NCI-H1694 (cell line): Measurements from ENCODE around the gene PSEN1.

Source experiments
- DNase-seq: peaks from one replicate; lab custom pipeline; 2025; lab: John Stamatoyannopoulos, UW

The PSEN1 gene

DNA sequence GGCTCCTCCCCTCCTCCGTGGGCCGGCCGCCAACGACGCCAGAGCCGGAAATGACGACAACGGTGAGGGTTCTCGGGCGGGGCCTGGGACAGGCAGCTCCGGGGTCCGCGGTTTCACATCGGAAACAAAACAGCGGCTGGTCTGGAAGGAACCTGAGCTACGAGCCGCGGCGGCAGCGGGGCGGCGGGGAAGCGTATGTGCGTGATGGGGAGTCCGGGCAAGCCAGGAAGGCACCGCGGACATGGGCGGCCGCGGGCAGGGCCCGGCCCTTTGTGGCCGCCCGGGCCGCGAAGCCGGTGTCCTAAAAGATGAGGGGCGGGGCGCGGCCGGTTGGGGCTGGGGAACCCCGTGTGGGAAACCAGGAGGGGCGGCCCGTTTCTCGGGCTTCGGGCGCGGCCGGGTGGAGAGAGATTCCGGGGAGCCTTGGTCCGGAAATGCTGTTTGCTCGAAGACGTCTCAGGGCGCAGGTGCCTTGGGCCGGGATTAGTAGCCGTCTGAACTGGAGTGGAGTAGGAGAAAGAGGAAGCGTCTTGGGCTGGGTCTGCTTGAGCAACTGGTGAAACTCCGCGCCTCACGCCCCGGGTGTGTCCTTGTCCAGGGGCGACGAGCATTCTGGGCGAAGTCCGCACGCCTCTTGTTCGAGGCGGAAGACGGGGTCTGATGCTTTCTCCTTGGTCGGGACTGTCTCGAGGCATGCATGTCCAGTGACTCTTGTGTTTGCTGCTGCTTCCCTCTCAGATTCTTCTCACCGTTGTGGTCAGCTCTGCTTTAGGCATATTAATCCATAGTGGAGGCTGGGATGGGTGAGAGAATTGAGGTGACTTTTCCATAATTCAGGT is at the start of gene PSEN1:
PSEN1 (plus strand) TSS at position 121 of the 839 bp plus-strand sequence. CDS start 11,513 bp downstream, outside the sequence.
- DNase-seq, result peak; percentile 90

DNA sequence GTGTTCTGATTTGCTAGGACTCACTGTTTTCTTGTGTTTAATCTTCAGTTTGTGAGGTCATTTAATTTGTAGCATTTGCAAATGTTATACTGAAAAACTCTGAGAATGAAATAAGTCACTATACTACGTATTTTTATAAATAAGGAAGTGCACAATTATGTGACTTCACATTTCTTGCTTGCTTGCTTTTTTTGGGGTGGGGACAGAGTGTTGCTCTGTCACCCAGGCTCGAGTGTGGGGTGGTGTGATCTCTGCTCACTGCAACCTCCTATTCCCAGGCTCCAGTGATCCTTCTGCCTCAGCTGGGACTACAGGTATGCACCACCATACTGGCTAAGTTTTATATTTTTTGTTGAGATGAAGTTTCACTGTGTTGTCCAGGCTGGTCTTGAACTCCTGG is 45.3 kb upstream of the PSEN1 start:
- DNase-seq, result no peak

DNA sequence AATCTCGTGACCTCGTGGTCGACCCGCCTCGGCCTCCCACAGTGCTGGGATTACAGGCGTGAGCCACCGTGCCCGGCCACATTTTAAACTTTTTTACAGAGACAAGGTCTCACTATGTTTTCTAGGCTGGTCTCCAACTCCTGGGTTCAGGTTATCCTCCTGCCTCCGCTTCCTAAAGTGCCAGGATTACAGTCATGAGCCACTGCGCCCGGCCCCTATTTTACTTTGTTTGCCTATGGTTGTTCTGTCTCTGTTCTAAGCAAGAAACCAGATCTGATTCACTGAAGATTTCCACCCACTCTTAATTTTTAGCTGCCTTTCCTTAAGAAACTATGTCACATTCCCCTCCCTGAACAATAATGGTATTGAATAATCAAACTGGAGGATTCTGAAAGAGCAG is 38.9 kb upstream of the PSEN1 start:
- no peak for DNase-seq

DNA sequence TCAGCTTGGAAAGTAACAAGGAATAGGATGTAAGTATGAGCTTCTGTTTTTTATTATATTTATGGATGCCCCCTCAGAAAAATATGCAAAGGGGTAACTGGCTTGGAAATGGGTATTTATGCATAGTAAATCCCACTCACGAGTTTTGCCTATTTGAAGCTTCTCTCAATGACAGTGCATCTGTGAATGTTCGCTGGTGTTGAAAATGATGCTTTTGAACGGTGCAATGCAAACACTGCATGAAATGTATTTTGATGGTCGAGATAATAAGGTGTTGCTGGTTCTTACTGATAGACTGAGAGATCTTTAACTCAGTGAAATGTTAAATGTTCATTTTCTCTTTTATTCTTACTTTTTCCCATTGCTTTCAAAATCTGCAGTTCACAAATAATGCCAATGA is 36.0 kb upstream of the PSEN1 start:
- no peak for DNase-seq

DNA sequence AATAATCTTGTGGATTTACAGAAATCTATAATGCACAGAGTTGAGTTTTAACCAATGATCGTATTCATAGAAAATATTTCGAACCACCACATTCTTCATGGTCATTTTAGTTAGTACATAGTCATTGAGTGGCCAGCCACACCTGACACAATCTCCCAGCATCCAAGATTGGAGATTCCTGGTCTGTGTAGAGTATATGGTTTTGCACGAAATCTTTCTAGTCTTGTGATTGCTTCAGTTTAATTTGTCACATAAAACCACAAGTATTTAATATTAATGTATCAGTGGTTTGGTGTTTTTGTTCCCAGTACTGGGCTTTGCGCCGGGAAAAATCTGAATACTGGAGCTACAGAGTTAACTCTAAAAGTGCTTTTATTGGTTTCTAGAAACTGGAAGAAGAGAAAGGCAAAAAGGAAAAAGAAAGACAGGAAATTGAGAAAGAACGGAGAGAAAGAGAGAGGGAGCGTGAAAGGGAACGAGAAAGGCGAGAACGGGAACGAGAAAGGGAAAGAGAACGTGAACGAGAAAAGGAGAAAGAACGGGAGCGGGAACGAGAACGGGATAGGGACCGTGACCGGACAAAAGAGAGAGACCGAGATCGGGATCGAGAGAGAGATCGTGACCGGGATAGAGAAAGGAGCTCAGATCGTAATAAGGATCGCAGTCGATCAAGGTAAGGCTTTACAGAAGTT is 33.4 kb upstream of the PSEN1 start:
- no peak for DNase-seq

DNA sequence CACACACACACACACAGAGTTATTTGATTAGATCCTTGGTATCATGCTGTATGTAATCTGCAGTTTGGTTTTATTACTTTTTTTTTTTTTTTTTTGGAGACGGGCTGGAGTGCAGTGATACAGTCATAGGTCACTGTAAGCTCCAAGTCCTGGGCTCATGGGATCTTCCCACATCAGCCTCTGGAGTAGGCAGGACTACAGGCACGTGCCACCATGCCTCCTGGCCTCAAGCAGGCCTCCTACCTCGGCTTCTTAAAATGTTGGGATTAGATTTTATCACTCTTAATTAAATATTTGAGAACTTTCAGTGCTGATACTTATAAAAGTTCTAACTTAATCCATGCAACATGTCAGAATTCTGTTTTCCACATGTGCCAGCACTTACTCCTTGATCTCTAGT is 31.3 kb upstream of the PSEN1 start:
- no peak for DNase-seq

DNA sequence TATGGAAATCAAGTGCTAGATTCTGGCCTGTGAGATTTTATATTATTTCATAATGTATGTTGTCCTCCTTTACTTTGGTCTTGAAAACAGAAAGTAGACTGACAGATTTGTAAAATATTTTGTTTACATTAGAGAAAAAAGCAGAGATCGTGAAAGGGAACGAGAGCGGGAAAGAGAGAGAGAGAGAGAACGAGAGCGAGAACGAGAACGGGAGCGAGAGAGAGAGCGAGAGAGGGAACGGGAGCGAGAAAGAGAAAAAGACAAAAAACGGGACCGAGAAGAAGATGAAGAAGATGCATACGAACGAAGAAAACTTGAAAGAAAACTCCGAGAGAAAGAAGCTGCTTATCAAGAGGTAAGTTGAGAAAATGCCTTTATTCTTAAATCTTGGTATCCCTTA is 30.6 kb upstream of the PSEN1 start:
- no peak for DNase-seq

DNA sequence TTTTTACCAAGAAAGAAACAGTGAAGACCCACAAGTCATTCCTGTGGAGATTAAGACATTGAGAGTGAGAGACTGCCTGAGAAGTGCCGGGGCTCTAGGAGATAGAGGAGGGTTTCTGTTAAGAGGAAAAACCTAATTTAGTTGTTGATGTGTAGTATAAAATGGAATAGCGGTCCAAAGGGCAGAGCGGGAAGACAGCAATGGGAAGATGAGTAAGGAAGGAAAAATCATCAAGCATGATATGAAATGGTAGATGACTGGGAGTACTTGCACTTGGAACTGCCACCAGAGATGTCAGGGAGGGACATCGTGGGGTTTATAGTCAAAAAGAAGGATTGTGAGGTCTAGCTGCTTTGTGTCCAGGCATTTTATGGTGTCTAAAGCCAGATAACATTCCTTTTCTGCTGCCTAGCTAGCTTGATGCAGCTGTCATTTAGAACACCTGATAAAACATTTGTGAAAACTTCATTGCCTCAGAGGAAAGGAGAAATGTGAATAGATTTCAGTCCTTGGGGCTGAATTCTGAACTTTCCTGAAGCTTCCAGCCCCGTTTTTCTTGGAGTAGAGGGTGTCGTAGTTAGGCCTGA is 20.1 kb upstream of the PSEN1 start:
- no peak for DNase-seq

DNA sequence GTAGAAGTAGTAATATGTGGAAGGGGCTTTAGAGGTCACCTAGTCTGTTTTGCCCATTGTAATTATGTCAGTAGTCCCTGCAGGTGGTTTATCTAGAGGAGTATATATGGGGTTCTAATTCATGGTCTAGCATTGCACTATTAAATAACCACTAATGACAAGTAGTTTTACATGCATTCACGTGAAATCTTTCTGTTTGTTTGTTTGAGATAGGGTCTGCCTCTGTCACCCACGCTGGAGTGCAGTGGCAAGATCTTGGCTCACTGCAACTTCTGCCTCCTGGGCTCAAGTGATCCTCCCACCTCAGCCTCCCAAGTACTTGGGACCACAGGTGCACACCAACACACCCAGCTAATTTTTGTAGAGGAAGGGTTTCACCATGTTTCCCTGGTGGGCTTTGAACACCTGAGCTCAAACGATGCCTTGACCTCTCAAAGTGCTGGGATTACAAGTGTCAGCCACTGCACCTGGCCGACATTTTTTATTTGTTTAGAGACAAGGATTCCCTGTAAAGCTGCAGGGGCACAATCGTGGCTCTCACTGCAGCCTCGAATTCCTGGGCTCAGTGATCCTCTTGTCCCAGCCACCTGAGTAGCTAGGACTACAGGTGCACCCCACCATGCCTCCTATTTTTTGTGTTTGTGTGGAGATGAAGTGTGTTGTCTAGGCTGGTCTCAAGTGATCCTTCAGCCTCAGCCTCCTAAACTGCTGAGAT is 12.0 kb upstream of the PSEN1 start:
- no peak for DNase-seq

DNA sequence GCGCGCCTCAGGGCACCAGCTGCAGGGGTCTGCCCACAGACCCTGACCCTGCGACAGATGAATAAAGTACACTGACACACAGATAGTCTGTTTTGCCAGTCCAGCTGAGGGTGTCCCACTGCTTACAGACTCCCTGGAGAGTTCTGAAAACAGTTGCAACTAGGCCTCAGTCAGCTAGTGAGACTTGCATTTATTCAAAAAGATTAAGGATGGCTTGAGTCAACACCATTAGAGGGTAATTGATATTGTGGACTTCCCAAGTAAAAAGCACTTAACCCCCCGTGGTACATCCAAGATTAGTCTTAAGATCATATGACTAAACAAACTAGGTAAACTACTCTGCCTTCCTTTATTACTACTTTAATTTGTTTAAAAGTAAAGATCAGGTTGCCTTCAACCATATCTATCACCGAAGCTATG is 11.1 kb upstream of the PSEN1 start:
- DNase-seq, result no peak

DNA sequence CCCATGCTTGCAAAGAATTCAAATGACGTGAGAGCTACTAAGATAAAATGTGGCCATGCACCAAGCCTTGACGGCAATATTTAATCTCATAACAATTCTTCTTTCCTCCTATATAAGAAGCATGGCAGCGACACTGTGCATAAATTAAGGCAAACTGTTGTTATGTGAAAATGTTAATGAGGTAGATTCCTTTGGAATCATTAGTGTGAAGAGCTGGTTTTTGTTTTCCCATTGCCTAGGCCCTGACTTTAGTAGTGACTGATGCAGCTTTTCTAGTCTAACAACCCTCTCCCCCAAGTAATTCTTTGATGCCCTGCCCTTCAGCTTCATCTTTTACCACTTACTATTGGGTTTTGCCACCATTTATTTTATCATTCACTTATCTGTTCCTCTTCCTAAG is 10.6 kb upstream of the PSEN1 start:
- DNase-seq, result no peak

DNA sequence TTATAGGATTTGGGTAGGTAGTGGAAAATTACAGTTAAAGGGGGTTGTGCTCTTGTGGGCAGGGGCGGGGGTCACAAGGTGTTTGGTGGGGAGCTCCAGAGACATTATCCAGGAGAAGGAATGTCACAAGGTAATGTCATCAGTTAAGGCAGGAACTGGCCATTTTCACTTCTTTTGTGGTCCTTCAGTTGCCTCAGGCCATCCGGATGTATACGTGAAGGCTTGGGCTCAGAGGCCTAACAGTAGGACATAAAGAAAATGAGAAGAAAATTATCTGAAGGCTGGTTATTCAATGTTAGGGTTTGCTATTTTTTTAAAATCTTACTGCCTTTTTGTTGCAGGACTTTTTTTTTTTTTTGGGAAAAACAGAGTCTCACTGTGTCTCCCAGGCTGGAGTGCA is 2.5 kb upstream of the PSEN1 start:
- no peak for DNase-seq

DNA sequence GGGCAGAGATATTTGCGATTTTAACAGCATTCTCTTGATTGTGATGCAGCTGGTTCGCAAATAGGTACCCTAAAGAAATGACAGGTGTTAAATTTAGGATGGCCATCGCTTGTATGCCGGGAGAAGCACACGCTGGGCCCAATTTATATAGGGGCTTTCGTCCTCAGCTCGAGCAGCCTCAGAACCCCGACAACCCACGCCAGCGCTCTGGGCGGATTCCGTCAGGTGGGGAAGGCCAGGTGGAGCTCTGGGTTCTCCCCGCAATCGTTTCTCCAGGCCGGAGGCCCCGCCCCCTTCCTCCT is 271 bp upstream of the PSEN1 start:
- DNase-seq, result no peak

DNA sequence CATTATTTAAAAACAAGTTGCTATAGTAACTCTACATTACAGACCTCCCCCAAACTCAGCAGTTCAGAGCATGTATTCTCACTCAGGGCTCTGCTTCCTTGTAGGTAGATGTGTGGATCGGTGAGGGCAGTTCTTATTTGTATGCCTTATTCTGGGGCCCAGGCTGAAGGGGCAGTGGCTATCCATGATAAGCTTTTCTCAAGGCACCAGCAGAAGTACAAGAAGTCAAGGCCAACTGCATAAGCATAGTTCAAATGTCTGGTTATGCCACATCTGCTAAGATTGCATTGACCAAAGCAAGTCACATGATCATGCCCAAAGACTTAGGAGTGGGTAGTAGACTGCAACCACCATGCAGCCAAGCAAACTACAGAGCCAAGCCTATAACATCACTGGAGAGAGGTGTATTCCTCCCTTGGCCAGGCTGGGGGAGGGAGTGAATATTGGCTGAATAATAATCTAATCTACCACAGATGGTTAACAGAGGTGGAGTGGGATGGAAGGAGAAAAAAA is 4.6 kb downstream of the PSEN1 start:
- no peak for DNase-seq

DNA sequence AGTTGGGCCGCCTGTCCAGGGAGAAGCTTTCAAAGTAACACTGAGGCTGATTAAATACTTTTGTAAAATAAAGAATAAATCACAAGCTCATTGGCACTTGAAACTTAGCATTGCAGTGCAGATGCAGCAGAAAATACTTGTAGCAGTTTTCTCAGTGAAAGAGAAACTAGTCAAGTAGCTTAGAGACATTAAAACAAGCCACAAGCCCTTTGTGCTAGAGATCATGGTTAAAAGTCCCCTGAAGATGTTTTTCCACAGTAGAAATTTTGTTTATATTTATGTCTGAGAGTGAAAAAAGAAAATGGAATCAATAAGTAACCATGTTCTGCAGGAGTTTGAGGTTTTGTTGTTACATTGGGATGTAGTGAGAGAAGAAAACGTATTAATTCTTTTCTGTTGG is 5.9 kb downstream of the PSEN1 start:
- no peak for DNase-seq

DNA sequence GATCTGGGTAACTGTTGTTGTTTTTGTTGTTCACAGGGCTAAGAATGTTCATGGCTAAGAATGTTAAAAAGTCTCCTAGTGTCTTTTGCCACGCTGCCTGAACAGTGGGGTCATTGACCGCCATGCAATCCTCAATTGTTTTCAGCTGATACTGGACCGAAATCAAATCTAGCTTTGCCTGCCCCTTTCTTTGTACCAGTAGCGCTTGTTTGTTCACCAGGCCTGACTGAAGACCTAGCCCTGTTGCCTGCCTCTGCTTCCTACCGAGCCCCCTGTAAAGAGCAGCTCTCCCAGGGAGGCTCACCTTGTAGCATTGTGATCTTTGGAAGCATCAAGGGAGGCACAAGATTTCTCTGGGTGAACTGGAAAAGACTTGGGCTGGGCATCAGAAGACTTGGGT is 6.7 kb downstream of the PSEN1 start:
- DNase-seq, result no peak

DNA sequence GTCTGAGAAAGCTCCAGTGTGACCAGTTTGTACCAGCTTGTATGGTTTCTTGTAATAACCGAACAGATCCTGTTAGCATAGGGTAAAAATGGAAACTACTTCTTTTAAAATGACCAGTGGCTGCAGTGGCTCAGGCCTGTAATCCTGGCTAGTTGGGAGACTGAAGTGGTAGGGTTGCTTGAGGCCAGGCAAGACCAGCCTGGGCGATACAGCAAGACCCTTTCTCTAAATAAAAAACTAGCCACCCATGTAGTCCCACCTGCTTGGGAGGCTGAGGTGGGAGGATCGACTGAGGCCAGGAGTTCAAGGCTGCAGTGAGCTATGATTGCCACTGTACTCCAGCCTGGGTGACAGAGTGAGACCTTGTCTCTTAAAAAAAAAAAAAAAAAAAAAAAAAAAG is 7.3 kb downstream of the PSEN1 start:
- DNase-seq, result no peak

DNA sequence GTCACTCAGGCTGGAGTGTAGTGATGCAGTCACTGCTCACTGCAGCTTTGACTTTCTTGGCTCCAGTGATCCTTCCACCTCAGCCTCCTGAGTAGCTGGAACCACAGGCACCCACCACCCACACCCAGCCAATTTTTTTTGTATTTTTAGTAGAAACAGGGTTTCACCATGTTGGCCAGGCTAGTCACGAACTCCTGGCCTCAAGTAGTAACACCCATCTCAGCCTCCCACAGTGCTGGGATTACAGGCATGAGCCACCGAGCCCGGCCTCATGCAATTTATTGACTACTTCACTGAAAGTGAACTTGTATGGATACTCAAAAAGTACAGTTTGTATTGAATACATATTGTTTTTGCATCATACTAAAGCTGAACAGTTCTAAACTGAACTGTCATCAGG is 9.1 kb downstream of the PSEN1 start:
- DNase-seq, result no peak

DNA sequence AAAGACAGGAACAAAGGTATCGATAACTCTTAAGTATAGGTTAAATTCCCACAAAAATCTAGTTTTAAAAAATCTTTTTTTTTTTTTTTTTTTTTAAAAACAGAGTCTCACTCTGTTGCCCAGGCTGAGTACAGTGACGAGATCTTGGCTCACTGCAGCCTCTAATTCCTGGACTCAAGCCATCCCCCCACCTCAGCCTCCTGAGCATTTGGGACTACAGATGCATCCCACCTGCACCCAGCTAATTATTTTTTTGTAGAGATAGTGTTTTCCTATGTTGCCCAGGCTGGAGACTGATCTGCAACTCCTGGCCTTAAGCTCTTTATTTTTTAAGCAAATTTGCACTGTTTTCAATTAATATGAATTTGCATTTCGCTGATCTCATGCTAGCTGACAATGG is 9.8 kb downstream of the PSEN1 start:
- DNase-seq, result peak; percentile 27

DNA sequence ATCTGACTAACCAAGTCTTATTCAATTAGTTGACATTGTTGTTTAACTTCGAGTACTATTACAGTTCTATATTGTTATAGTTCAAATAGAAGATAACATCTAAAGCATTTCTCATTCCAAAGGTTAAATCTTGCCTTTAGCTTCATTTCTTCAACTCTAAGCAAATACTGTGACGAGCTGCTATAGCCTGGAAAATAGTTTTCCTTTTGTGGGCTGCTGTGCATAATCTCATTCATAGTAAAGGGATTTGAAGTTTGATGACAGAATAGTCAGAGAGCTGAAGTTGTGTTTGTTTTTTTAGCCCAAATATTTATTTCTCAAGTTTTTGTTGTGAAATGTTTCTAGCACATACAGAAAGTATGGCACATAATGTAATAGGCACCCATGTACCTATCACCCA is 13.4 kb downstream of the PSEN1 start:
- DNase-seq, result no peak

DNA sequence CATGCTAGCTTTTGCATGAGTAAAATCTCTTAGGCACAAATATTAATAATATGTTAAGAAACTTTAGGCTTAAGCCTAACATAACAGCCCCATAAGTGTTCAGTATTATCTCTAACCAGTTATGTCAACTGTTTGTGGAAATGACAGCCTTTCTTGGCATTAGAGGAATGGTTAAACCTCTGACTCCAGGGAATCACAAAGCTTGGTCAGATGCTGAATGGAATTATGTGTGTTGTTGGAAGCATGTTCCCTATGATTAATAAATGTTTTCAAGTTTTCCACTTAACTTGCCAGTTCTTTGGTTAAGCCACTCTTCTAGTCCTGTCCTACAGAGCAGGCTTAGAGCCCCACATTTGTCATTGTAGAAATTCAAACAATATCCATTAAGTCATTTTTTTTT is 17.0 kb downstream of the PSEN1 start:
- no peak for DNase-seq

DNA sequence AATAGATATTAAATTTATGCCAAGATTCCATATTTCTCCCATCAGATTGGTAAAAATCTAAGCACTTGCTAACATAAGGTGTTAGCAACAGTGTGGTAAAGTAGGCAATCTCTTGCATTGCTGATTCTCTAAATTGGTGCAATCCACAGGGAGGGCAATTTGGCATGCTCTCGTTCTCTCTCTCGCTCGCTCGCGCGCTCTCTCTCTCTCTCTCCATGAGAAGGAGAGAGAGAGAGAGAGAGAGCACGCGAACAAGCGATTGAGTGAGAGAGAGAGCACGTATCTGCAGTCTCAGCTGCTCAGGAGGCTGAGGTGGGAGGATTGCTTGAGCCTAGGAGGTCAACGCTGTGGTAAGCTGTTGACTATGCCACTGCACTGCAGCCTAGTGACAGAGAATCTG is 25.9 kb downstream of the PSEN1 start:
- DNase-seq, result no peak

DNA sequence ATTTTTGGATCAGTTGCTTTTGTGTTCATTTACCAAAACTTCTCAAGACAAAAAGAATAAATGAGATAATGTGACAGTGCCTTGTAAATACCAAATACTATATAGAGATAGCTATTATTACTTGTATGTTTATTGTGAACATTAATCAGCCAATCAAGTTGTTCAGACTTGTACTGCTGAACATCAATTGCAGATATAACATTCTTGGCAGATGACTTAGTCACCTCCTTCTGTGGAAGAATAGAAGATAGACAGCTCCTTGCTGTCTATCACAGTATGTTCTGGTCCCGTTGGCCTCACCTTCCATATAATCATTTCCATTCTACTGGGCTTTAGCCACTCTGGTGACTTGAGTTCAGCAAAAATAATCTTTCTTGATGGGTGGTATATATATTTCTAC is 30.1 kb downstream of the PSEN1 start:
- no peak for DNase-seq
